Pancreas (tissue), 10 donors: ENCODE data around the gene YPEL5. TPM values are rescaled to one million over a fixed set of nuclear protein-coding genes. Genes with fewer than 3 reads are reported as not detected.
"Not testable (repeated sequence)": the region's sequence is repeated elsewhere in the genome, so short reads cannot be mapped to it uniquely, and the experiment has no call there.

Experiments used
- ATAC-seq, 4 donors: fragments of 200-7000 bp; cut with Tn5 transposase; one replicate each; pipeline versions ENCODE4 v1.8.0 to v1.9.1; 2020; ENCODE audit warnings: mild to moderate bottlenecking in 4 of 4, moderate library complexity in 4 of 4
- DNase-seq, 6 donors: peaks; one replicate each; pipeline ENCODE4 v3.0.0-alpha.2; 2020
- FAIRE-seq: peaks from 2 replicates; lab custom pipeline; 2012; peaks lifted over from hg19 to GRCh38; lab: Jason Lieb, UNC
- H3K27ac ChIP-seq, 4 donors: fragments of 200-600 bp; sonication (generic); 1 replicate in 3 of 4; 2 replicates in 1 of 4; pipeline versions ENCODE4 v1.5.0 to v1.8.0; 2020
- H3K27me3 ChIP-seq, 4 donors: fragments of 200-600 bp; one replicate each; pipeline ENCODE4 v1.8.0; 2021
- H3K36me3 ChIP-seq, 3 donors: fragments of 200-600 bp; sonication (generic) in 1 of 3; one replicate each; pipeline versions ENCODE4 v1.5.0 to v1.8.0; 2020 to 2021
- H3K4me1 ChIP-seq, 3 donors: fragments of 200-600 bp; one replicate each; pipeline ENCODE4 v1.8.0; 2021
- H3K4me3 ChIP-seq, 4 donors: fragments of 200-600 bp; sonication (generic) in 2 of 4; one replicate each; pipeline versions ENCODE4 v1.5.0 to v1.8.0; 2020 to 2021
- H3K9me3 ChIP-seq, 4 donors: fragments of 200-600 bp; one replicate each; pipeline ENCODE4 v1.8.0; 2021
- CTCF ChIP-seq, 4 donors: fragments of 200-600 bp; sonication (generic) in 3 of 4; IDR thresholded peaks; one replicate each; pipeline versions ENCODE4 v1.5.0 to v1.8.0; 2021; ENCODE audit warnings: antibody characterized with exemption in 4 of 4
- WGBS, 2 donors: extraction: QIAGEN DNeasy Blood & Tissue Kit; methylation state at CpG; one replicate each; pipeline ENCODE4 v1.1.7; 2013; 5-methylcytosine and 5-hydroxymethylcytosine counted together
- intact Hi-C, 3 donors: fragments of 100-400 bp; cut with DNase I; formaldehyde crosslinking; loops; one replicate each; pipeline versions ENCODE4 v1.11.1 to v1.14.2; 2022
- polyA plus RNA-seq, 2 donors: library from polyadenylated mRNA; stranded (reverse); fragments of 200-250 nt; gene quantifications; one replicate each; pipeline ENCODE4 v1.2.3, GENCODE V29; 2013
- total RNA-seq, 6 donors: library from RNA; stranded (reverse); fragmentation: NEBNext Ultra II Directional in 4 of 6; extraction: Animal tissue kit (Norgen Biotek cat#: 25700) in 4 of 6; gene quantifications; one replicate each; pipeline versions ENCODE4 v1.2.1 to v1.2.4, GENCODE V29; 2021 to 2023
- donor health status: healthy with polysubstance abuse.
- donor health status: DM: no; HTN: no; CAD: no; lungs with moderate emphysema.
- donor health status: DM: no; HTN: no; CAD: no.
- donor health status: control.
- donor health status: control.
- donor health status: Bipolar disorder and iron deficiency.
- donor health status: DM: yes; HTN: yes; CAD: no.
- donor health status: DM: no; HTN: no; CAD: no.
- donor health status: DM: no; HTN: no; CAD: no.
- donor health status: DM: yes; HTN: yes; CAD: no.

YPEL5 gene
- total and polyA plus RNA-seq, 8 donors: 20.6 to 53.2 (median 27.1) TPM

- DNase-seq (no peak), FAIRE-seq (no peak), ATAC-seq (peak in 3 of 4 donors; percentile 40 to 51 (median 44))
- Histone ChIP-seq H3K9me3 (no peaks in the 10 kb centered on the region), H3K36me3 (no peaks in the 10 kb centered on the region), H3K27ac (no peak overlapping the region), H3K27me3 (no peaks in the 10 kb centered on the region), H3K4me3 (no peak overlapping the region), H3K4me1 (no peaks in the 10 kb centered on the region)
- 46 to 52% methylated on average over 10 of the region's 10 CpGs for WGBS, 2 donors
- intact Hi-C loops: no loop called here
- no peak for TF ChIP-seq CTCF (IDR thresholded peaks at IDR 0.05)
Measured at GRCh38 chr2:30136764-30137444, 9.9 kb upstream of the YPEL5 start.

GRCh38 chr2:30139131-30139870 lies 7.5 kb upstream of the YPEL5 start:
- no peak overlapping the region for H3K27ac ChIP-seq
- no peak for TF ChIP-seq CTCF (IDR thresholded peaks at IDR 0.05)
- no peaks in the 10 kb centered on the region for H3K27me3 ChIP-seq
- WGBS, 2 donors: 74 to 79% methylated on average over 6 of the region's 6 CpGs
- DNase-seq: no peak
- no peaks in the 10 kb centered on the region for H3K36me3 ChIP-seq
- no peak for FAIRE-seq
- no peaks in the 10 kb centered on the region for H3K9me3 ChIP-seq
- intact Hi-C loops: no loop called here
- no peak for ATAC-seq
- H3K4me1 ChIP-seq: no peaks in the 10 kb centered on the region
- no peak overlapping the region for H3K4me3 ChIP-seq

GRCh38 chr2:30141136-30141535 lies 5.7 kb upstream of the YPEL5 start:
- Histone ChIP-seq H3K9me3 (no peaks in the 10 kb centered on the region), H3K4me1 (peaks cover 0 to 6% (median 6%) of the 10 kb centered on the region in 3 donors), H3K36me3 (no peaks in the 10 kb centered on the region), H3K27me3 (no peaks in the 10 kb centered on the region), H3K27ac (no peak overlapping the region), H3K4me3 (no peak overlapping the region)
- no peak for FAIRE-seq
- no peak for DNase-seq
- intact Hi-C loops: no loop called here
- no peak for TF ChIP-seq CTCF (IDR thresholded peaks at IDR 0.05)
- ATAC-seq: no peak

- no peak for TF ChIP-seq CTCF (IDR thresholded peaks at IDR 0.05)
- Histone ChIP-seq H3K36me3 (no peaks in the 10 kb centered on the region), H3K9me3 (no peaks in the 10 kb centered on the region), H3K4me3 (no peak overlapping the region), H3K27me3 (no peaks in the 10 kb centered on the region), H3K4me1 (peaks cover 11 to 19% (median 12%) of the 10 kb centered on the region in 3 donors), H3K27ac (no peak overlapping the region)
- 18 to 22% methylated on average over 1 of the region's 1 CpG for WGBS, 2 donors
- DNase-seq (no peak), FAIRE-seq (no peak), ATAC-seq (no peak)
- intact Hi-C loops: no loop called here
Measured at GRCh38 chr2:30144260-30144659, 2.5 kb upstream of the YPEL5 start.

GRCh38 chr2:30144951-30145350 lies 1.9 kb upstream of the YPEL5 start:
- ATAC-seq, H3K27ac ChIP-seq, intact Hi-C loops, FAIRE-seq, H3K27me3 ChIP-seq, H3K36me3 ChIP-seq, H3K4me3 ChIP-seq, DNase-seq, H3K9me3 ChIP-seq: not testable (repeated sequence)
- WGBS, 2 donors: 84 to 91% methylated on average over 3 of the region's 3 CpGs
- peaks cover 17 to 26% (median 18%) of the 10 kb centered on the region in 3 donors for H3K4me1 ChIP-seq
